Measurements from ENCODE around the gene MEX3A.

DNA sequence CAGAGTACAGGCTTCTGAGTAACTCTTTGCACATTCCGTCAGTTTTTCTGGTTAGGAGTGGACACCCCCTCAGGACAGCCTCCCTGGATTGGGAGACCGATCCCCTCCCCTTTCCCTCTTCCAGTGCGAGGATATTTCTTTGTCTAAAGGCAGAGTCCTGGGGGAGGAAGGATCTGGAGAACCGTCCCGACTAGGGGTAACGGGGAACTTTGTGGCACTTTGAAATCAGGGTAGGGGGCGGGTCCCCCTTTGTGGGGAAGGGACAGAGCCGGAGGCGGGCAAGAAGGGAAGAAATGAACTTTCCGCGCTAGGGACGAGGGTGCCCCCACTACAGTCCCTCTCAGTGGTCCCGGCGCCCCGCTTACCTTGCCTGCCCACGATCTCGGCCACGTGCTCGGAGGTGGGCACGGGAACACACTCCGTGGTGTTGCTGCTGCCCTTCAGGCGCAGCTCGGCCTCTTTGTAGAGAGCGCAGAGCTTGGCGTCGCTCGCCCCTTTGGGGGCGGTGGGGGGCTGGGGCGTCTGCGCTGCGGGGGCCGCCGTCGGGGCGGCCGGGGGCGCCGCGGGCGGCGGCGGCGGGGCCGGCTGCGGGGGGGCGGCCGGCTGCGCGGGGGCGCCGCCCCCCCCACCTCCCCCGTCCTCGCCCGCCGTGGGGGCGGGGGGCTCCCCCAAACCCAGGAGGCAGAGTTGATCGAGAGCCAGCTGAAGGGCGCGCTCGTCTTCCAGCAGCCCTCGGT is 917 bp downstream of the MEX3A start:
- TF ChIP-seq, protein P1, sequence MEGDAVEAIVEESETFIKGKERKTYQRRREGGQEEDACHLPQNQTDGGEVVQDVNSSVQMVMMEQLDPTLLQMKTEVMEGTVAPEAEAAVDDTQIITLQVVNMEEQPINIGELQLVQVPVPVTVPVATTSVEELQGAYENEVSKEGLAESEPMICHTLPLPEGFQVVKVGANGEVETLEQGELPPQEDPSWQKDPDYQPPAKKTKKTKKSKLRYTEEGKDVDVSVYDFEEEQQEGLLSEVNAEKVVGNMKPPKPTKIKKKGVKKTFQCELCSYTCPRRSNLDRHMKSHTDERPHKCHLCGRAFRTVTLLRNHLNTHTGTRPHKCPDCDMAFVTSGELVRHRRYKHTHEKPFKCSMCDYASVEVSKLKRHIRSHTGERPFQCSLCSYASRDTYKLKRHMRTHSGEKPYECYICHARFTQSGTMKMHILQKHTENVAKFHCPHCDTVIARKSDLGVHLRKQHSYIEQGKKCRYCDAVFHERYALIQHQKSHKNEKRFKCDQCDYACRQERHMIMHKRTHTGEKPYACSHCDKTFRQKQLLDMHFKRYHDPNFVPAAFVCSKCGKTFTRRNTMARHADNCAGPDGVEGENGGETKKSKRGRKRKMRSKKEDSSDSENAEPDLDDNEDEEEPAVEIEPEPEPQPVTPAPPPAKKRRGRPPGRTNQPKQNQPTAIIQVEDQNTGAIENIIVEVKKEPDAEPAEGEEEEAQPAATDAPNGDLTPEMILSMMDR (IDR thresholded peaks at IDR 0.05), result no peak
- no peak for TF ChIP-seq POLR2A (IDR thresholded peaks at IDR 0.05)
